CD4-positive, alpha-beta T cell treated with Interleukin-1 beta for 1 hour (primary cell): ENCODE data around the gene ASTN2.
"Not testable (repeated sequence)": the region's sequence is repeated elsewhere in the genome, so short reads cannot be mapped to it uniquely, and the experiment has no call there.

ENCODE experiments used
- DNase-seq, 2 donors: peaks; one replicate each; pipeline ENCODE4 v3.0.0-alpha.2; 2020 to 2022

ASTN2 gene

DNA sequence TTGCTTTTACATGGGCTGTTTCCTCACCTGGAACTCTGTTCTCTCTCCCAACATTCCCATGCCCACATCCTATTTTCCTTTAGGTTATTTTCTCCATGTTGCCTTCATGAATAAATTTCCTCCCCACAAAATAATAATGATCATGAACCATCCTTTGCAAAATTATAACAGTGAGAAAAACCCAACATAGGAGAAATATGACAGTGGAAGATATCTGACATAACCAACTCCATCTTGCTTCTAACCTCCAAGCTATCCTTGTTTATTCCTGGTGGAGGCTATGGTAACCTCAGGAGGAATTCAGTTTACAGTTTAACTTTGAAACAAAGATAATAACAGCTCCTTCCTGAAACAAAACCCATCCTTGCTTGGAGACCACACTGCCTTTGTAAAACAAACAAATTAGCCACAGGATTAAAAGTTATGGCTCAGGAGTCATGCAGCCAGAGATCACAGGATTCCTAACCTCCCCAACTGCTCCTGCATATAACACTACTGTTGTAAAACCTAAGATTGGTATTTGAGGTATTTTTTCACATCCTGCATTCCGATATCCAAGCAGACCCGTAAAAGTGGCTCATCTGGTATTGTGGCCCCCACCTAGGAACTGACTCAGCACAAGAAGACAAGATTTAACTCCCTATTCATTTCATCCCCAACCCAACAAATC, 515.4 kb downstream of the ASTN2 start:
- DNase-seq: no peak

DNA sequence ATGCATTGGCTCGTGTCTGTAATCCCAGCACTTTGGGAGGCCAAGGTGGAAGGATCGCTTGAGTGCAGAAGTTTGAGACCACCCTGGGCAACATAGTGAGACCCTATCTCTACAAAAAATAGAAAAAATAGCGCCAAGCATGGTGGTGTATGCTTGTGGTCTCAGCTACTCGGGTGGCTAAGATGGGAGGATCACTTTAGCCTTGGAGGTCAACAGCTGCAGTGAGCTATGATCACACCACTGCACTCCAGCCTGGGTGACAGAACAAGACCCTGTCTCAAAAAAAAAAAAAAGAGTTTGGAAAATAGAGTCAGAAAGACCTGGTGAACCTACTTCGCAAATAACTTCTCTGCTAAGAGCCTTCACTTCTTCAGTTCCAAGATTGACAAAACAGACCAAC, 516.7 kb downstream of the ASTN2 start:
- DNase-seq: not testable (repeated sequence)

DNA sequence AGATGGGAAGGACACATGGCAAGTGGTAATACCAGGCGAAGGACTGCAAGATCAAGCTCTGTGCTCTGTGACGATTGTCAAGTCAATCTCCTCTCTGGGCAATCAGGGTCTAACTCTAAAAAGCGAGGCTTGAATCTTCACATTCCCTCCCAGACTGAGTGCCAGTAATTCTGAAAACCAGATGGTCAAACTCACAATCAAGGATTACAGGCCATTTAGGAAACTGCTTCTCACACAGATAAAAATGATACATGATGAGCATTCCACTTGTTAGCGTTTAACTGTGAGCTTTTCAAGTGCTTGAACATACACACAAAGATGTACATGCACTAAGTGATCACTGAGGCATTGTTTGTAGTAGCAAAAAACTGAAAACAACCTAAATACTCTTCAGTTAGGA, 517.7 kb downstream of the ASTN2 start:
- no peak for DNase-seq

DNA sequence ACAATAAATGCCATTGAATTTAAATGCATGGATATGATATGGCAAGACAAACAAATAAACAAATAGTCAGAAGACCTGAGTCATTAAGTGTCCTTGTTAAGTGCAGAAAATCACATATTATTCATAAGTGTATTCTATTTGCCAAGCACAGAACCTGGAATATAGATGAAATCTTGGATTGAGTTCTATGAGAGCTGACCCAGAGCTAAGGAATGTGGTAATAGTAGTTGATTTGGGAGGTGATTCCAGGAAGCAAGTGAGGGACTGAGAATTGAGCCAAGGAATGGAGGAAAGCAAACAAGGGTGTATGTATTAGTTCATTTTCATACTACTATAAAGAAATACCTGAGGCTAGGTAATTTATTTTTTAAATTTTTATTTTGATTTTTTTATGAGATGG, 518.9 kb downstream of the ASTN2 start:
- no peak for DNase-seq

DNA sequence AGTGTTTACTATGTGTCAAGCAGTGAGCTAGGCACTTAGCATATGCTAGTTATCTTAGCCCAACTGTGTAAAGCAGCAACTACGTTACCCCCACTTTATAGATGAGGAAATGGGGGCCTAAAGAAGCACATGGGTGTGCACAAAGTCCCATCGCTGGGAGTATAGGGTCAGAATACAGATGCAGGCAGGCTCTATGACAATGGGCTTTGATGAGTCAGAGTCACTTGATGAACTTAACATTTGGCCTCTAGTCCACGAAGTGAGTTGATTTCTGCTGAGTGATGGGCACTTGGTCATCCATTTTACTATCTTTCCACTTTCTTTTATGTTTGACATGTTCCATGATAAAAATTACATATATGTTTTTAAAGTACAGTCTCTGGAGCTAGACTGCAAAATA, 523.4 kb downstream of the ASTN2 start:
- DNase-seq: no peak

DNA sequence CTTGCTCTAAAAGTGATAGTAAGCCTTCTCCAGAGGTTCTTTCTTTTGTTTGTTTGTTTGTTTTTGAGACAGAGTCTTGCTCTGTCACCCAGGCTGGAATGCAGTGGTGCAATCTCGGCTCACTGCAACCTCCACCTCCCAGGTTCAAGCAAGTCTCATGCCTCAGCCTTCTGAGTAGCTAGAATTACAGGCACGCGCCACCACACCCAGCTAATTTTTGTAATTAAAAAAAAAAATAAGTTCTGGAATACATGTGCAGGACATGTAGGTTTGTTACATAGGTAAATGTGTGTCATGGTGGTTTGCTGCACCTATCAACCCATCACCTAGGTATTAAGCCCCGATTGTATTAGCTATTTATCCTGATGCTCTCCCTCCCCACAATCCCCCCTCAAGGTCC, 526.4 kb downstream of the ASTN2 start:
- not testable (repeated sequence) for DNase-seq

DNA sequence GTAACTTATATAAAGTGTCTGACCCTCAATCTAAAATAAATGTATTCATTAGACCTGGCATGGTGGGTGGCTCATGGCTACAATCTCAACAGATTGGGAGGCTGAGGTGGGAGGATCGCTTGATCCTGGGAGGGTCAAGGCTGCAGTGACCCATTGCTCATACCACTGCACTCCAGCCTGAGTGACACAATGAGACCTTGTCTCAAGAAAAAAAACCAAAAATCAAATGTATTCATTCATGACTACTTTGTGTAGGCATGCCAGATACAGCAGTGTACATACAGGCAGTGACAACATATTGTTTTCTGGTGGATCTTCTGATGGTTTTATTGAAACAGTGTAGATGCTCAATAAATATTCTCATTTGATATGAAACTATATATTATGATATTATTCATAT, 526.8 kb downstream of the ASTN2 start:
- DNase-seq: no peak

DNA sequence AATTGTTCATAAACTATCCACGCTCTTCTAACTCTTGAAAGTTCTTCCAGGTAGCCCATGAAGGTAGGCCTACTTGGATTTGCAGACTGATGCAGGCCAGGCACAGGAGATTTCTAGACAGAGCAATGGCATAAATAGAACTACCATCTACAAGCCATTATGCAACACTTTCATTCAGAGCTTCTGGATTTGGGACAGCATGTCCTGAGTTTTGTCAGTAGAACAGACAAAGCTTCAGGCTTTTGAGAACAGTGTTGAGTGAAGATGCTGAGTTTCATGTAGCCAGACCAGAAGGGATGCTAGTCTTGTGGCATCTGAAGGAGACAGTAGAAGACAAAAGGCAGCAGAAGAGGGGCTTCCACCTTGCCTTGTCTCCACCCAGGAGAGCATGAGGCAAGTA, 531.2 kb downstream of the ASTN2 start:
- no peak for DNase-seq

DNA sequence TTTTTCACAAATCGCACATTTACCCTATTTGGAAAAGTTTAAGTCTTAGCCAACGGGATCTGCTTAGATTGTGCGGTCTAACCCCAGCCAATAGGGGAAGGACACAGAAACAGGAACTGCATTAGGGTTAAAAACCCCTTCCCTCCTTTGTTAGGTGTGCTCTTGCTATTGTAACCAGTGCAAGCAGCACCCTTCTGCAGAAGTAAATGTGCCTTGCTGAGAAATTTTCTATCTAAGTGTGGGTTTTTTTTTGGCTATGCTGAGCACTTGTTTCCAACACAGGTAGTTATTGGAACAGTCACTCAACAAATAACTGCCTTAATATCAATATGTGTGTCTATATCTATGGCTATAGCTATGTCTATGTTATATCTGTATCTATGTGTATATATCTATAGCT, 537.8 kb downstream of the ASTN2 start:
- no peak for DNase-seq

DNA sequence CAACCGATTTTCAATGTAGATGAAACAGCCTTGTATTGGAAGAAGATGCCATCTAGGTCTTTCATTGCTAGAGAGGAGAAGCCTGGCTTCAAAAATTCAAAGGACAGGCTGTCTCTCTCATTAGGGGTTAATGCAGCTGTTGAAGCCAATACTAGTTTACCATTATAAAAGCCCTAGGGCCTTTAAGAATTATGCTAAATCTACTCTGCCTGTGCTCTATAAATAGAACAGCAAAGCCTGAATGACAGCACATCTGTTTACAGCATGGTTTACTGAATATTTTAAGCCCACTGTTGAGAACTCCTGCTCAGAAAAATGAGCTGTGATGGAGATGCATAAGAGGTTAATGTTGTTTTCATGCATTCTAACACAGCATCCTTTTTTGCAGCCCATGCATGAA, 539.3 kb downstream of the ASTN2 start:
- no peak for DNase-seq

DNA sequence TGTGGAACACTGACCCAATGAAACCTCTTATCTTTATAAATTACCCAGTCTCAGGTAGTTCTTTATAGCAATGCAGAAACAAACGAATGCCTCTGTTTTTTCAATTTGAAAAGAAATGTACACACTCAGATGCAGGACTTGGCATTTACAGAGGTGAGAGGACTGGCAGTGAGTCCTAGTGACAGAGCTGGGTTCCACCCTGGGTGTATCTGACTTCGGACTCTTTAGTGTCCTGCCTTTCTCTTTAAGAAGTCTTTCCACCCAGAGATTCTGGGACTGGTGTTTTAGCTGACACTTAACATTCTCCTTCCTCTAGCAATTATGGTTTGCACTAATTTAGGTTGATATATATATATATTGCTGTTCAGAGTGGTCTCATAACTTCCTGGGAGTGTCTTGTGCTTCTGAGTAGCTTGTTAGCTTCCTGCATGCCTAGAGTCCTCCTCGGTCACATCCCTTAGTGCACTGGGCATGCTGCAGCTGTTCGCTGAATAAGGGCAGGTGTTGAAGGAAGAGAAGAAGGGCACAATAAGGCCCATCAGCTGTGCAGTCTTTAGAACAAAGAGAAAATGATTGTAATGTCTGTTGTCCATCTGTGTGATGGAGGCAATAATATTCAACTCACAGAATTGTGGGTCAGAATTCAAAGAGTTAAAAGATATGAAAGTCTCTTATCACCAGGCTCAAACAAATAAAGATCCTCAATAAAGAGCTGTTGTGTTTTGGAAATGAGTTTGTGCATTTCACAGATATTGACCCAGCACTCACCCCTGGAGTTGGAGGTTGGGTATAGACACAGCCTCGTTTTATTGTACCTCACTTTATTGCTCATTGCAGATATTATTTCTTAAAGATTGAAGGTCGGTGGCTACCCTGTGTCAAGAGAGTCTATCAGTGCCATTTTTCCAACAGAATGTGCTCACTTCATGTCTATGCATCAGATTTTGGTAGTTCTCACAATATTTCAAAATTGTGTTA, 540.6 kb downstream of the ASTN2 start:
- DNase-seq: no peak

DNA sequence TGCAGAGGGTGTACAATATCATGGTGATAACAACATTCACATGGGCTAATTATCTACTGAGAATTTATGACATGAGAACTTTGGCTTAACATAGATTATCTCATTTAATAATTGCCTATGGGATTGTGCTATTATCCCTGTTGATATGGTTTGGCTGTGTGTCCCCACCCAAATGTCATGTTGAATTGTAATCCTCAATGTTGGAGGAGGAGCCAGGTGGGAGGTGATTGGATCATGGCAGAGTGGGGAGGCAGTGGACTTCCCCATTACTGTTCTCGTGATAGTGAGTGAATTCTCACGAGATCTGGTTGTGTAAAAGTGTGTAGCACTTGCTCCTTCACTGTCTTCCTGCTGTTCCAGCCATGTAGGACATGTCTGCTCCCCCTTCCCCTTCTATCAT, 541.4 kb downstream of the ASTN2 start:
- DNase-seq: no peak

DNA sequence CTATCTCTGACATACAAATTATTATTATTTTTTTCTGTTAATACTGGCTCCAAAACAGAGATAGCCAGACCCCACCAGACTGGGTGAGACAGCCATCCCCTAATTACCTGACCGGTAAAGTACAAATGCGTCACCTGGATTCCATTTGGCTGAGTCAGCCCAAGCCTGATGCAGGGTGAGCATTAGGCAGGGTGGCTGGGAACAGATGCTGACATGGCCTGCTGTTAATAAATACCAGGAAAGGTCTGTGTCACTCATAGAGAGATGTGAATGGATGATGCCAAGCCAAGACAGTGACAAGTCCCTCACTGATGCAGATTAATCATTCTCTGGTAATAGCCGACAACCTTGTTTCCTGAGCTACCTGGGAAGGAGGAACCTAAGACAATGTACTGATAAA, 544.3 kb downstream of the ASTN2 start:
- DNase-seq: no peak

DNA sequence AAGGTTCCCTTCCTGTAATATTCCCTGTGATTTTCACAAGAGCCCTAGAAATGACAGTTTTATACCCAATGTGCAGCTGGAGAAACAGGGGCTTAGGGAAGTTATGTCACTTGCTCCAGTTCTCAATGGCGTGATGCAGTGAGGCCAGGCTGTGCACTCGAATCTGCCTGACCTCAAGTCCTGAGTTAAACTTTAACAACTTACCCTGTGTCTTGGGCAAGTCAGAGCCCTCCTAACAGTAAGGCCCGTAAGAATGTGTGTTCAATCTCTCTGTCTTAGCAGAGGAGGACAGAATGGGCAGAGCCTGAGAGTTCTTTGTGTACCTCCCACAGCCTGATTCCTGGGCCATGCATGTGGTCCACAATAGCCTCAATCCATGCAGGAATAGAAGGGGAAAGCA, 546.7 kb downstream of the ASTN2 start:
- no peak for DNase-seq

DNA sequence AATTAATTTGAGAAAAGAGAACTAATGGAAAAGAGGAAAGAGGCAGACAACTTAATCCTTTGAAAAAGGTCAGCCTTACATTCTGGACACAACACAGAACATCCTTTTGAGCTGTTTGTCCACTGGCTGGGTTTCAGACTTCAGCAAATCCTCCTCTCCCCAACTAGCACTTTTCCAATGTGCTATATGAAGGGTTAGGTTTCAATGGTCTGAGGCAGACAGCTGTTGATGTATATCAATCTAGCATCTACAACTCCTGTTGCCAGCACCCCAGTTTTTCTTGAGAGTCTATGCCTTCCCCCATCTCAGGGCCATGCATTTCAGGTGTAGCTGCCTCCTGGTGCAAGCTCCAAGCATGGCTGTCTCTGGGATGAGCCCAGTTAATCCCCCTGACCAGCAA, 553.5 kb downstream of the ASTN2 start:
- DNase-seq: no peak

DNA sequence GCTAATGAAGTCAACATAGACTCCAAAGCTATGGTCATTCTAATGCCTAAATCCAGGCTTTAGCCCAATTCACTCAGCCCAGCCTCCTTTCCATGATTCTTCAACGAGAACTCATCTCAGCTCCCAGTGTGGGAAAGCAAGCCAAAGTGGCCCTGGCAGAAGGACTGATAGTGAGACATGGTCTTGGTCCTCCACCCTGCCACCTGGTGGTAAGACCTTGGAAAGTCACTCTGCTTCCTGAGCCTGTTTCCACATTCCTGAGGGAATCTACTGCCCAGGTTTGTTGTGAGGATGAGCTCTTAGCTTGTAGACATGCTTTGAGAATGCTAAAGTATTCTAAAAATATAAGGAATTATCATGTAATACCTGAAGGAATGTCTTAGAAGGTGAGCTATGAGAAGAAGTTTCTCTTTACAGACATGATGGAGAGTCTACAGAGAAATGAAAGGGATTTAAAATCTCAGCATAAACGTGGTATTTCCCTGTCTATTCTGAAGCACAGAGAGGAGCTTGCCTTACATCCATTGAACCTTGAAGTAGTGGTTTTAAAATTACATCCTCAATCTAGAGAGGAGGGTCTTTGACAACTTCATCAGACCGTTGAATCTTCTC, 554.2 kb downstream of the ASTN2 start:
- DNase-seq: no peak

DNA sequence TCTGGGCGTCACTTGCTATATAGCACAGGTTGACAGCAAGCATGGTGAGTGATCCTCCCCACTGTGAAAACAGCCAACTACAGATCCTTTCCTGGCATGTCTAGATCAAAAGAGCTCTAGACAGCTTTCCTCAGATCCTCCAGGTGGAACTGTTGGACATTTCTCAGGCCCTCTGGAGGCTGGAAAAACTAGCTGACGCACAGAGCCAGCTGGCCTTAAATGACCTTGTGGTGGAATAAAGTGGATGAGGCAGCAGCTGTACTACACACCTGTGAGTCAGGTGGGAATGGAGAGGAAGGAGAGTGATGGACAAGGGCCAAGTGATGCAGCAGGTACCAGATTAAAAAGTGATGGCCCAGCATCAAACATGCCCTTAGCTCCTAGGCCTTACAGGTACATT, 555.1 kb downstream of the ASTN2 start:
- DNase-seq: no peak

DNA sequence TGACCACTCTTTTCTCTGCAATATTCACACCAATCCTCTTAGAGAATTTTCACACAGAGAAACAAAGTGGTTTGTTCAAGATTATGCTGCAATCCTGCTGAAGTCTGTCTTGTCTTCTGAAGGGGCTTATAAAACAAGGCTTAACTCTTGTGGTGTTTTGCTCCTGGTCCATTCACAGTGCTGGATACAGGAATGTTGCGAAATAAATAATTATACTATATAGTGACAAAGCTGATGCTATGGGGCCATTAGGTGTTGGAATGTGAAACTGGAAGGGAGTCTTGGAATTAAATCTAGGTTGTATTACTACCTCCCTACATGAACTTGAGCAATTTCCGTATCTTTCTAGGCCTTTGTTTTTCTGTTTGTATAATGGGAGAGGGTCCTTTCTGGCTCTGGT, 557.5 kb downstream of the ASTN2 start:
- no peak for DNase-seq

DNA sequence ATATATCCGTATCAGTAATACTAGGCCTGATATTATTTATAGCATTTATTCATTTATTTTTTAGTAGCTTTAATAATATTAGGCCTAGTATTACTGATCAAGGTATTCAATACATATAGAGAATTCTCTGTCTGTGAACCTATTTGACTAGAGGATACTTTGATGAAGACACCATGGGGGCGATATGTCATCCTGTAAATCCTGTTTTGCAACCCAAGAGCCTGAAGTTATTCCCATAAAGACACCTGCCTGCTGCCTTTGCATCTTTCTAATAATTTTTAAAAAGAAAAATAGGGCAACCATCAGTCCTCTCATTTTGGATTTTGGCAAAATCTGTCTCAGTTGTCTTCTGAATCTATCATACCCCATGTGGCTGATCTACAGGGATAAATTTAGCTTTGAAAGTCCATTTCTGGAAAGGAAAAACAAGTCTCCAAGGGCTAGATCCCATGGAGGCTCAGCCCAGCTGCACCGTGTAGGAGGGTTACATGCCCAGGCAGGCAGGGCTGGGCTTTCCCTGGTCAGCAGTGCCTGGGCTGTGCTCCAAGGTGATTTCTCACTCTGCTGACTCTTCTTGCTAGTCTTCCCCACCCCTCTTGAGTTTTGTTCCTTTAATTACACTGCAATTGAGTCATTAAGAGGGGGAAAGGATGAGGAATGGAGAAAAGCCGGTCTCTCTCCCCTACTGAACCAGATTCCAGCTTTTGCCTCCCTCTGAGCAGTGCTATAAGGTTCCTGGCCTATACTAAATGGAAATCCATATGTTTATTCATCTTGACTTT, 558.8 kb downstream of the ASTN2 start:
- no peak for DNase-seq

DNA sequence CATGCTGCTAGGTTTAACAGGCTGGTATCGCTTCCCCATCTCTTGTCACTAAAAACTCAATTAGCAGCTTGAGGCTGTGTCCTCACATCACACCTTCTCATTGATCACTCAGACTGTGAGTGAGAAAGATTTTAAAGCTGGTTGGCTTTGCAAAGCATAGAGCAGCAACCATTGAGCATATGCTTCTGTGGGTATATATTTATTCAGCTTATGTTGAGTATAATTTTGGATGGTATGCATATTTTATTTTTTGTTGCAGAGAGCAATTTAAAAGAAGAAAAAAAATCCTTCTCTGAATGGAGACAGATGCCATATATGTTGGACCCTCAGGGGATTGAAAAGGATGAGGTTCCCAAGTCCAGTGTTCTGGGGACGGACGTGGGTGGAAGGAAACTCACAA, 565.1 kb downstream of the ASTN2 start:
- no peak for DNase-seq

DNA sequence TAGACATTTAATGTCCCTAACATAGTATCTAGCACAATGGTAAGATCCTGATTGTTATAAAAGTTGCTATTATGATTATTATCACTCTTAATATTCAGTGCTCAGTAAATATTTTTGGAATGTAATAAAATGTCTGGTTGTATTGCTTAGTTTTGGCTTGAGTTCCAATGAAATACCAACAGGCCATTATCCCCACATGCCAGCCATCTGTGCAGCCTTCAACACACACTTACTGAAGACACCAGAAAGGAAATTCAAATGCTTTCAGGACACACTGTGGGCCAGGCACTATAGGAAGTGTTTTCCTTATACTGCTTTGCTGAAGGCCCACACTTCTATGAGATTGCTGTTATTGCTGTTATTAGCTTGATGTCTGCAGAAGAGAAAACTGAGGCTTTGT, 570.2 kb downstream of the ASTN2 start:
- DNase-seq: no peak

DNA sequence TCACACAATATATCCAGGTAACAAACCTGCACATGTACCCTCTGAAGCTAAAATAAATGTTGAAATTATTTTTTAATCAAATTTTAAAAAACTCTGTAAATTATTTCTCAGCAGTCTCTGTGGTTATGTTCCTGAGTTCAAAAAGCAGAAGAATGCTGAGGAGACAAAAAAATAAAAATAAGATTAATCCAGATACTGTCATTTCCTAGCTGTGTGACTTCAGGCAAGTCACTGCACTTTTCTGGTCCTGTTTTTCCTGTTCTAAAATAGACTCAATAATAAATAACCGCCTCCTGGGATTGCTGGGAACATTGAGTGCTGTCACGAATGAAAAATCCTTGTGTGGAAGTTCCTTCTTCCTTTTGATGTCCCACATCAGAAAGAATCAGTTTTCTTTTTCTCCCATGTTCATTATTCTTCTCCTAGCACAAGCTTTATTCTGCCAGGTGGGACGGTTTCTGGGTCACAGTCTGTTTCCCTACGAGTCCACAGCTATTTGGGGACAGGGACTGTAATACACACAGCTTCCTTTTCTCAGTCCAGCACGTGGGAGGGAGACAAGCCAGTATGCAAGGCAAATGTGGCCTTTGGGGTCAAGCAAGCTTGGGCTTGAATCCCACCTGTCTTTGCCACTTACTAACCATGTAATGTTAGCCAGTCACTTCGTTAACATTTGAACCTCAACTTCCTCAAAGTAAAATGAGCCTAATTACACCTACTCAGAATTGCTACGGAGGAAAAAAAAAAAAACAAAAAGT, 570.8 kb downstream of the ASTN2 start:
- DNase-seq: no peak
